Stimulated activated CD4-positive, alpha-beta T cell treated with anti-CD3 and anti-CD28 coated beads, Interleukin-4, amount 100 ng/mL, for 1 hour (primary cell): ENCODE results near the gene PMM1.

Experiments
- DNase-seq: peaks from one replicate; pipeline ENCODE4 v3.0.0-alpha.2; 2020

Gene PMM1

DNA sequence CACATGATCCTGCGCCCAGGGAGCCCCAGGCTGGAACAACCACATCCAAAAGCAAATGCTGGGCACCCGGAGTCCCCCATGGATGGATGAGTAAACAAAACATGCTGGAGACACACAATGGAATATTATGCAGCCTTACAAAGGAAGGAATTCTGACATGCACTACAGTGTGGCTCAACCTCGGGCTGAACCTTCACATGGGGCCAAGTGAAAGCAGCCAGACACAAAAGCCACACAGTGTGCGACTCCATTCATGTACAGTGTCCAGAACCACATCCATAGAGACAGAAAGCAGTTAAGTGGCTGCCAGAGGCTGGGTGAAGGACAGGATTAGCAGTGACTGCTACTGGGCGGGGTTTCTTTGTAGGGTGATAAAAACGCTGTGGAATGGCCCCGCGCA lies 55.4 kb downstream of the PMM1 start:
- no peak for DNase-seq

DNA sequence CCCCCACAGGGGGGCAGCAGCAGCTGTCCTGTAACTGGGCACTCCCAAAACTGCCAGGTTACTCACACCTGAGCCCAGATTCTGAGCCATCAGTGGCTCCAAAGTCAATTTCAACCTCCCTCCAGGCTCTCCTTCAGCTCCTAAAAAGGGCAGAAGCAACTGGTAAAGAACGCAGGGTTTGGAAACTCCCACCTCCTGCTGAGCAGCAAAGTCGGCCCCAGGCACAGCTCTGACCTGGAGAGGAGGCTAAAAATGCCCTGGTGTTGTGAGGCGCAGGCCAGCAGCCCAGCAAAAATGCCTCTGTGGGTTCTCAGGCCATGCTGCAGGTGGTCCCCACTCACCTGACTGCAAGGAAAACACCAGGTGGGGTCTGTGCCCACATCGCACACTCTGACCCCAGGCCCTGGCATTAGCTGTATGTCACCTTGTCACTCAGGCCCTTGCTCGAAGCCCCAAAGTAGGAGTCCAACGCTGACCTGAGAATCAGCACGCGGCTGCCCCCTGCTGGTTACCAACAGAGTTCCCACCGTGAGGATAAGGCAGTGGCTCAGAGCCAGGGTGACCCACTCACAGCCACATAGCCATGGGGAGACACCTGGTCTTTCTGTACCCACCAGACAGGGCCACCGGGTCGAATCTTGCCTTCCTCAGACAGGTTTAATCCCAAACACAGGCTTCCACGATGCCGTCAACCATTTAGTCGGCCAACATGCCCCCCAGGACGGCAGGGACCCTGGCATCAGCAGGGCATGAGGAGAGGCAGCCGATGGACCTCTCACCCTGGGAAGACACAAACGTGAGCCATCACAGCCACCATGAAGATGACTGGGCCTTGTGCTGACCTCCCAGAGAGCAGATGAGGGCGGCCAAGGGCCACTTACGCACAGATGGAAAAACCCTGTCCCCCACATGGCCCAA lies 56.5 kb downstream of the PMM1 start:
- DNase-seq: peak; percentile 69

DNA sequence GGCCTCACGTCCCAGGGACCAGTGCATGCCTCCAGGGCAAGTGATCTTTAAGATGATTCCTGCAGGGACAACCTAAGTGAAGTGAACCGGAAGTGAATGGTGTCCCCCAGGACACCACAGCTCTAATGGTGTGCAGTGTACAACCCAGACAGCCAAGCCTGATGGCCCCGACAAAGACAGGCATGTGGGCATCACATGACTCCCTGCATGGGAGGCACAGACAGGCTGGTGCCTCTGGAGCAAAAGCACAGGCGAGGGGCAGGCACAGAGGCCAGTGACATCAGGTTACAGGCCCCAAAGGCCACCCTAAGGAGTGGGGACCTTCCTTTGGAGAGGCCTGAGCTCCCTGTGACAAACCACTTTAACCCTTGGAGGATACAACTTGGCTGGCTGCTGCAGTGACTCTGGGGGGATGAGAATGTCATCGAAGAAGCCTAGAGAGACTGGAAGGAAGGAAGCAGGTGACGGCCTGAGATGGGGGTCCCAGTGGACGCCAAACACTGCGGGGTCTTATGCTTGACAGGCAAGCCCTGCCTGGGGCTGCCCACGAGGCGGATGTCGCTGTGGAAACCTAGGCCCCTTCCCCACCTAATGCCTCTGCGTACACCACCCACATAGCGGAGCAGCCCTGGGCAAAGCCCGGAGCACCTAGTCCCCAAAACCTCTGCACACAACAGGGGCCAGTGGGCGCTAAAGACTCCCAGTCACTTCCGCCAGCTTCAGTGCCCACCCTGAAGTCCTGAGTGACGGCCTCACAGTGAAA lies 57.7 kb downstream of the PMM1 start:
- no peak for DNase-seq

DNA sequence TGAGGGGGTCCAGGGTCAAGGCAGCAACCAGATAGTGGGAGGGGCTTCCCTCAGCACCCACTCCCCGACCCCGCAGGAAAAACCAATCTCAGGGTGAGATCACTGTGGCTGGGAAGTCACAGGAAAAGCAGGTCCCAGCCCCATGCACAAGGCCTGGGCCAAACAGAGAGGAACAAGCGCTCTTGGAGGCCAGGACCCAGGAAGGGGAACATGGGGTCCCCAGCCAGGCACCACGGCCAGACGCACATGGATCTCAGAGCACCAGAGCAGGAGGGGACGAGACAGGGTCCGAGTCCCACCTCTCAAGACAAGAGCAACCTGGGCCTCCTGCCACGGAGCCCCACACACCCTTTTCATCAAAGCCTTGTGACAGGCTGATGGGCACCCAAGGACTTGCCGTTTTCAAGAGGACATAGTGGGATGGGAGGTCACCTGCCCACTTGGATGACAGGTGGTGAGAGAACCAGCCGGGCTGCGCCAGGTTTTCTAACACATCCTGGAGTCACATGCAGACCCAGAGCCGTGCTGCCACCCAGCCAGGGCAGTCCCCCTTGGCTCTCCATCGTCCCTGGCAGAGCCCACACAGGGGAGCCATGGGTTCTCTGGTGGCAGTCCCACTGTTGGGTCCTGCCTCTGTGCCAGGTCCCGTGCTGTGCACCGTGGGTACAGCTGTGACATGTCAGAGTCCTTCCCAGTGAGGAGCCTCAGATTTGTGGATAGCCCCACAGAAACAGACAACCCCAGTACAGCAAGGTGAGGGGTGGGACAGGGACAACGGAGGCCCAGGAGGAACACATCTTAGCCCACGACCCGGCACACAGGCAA lies 58.5 kb downstream of the PMM1 start:
- DNase-seq: no peak

DNA sequence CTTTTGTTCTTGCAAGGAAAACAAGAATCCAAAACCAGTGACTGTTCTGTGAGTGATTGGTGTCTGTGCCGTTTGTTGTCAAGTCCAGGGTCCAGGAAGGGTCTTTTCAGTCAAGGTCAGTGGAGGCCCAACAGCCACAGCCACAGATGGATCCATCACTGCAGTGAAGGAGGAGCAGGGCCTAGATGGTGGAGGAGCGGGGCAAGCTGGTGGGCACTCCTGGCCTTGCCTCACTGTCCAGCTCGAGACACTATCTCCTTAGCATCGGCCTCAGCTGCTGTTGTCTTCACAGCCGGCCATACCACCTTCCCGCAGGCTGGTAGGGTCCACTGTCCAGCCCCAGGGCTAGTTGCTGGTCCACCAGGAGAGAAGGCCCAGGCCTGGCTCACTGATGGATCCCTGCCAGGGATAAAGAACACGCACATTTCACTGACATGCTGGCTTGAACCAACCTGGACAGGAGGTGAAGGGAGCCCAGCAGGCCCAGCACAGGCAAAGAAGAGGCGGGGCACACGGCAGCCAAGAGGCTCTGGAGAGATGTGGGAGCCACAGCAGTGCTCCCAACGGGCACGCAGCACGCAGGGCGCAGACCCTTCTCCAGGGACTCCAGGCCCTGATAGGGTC lies 60.6 kb downstream of the PMM1 start:
- DNase-seq: no peak

DNA sequence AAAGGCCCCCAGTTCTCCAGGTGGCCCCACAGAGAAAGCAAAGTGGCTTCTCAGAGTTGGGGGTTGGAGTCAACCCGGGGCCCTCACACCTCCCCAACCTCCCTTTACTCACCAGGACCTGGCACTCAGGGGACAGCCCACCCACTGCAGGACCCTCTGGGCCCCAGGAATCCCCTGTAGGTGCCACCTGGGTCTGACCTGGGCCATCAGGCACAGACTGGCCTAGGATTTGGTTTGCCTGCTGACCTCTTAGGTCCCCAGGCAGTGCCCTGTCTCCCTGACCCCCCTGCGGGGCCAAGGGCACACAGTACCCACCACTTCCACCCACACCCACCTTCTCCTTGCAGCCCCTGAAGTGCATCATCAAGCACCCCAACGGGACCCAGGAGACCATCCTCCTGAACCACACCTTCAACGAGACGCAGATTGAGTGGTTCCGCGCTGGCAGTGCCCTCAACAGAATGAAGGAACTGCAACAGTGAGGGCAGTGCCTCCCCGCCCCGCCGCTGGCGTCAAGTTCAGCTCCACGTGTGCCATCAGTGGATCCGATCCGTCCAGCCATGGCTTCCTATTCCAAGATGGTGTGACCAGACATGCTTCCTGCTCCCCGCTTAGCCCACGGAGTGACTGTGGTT lies 61.4 kb downstream of the PMM1 start:
- DNase-seq: no peak
